Mesendoderm (in vitro differentiated cells): ENCODE measurements around the gene CAMTA1.

ENCODE experiments used
- DNase-seq: peaks from one replicate; pipeline ENCODE4 v3.0.0; 2013
- H2AK5ac ChIP-seq: 2 replicates; pipeline ENCODE4 v1.6.1; 2013; ENCODE audit warnings: low read length, inconsistent platforms
- H2BK120ac ChIP-seq: 2 replicates; pipeline ENCODE4 v1.6.1; 2013; ENCODE audit warnings: low read depth, mild to moderate bottlenecking, low read length, moderate library complexity, mixed read lengths
- H2BK15ac ChIP-seq: replicated peaks from 2 replicates; pipeline ENCODE4 v1.6.1; 2013; ENCODE audit warnings: low read depth, mild to moderate bottlenecking, moderate library complexity
- H2BK5ac ChIP-seq: 2 replicates; pipeline ENCODE4 v1.6.1; 2013; ENCODE audit warnings: low read length, inconsistent platforms
- H3K18ac ChIP-seq: 2 replicates; pipeline ENCODE4 v1.6.1; 2013; ENCODE audit warnings: mild to moderate bottlenecking, low read length, mixed read lengths
- H3K23ac ChIP-seq: one replicate; pipeline ENCODE4 v1.6.1; 2013; ENCODE audit warnings: low read length
- H3K27ac ChIP-seq: 2 replicates; pipeline ENCODE4 v1.5.1; 2013; ENCODE audit warnings: low read depth, mild to moderate bottlenecking, inconsistent platforms, low read length, moderate library complexity
- H3K27me3 ChIP-seq: 2 replicates; pipeline ENCODE4 v1.6.1; 2013; ENCODE audit warnings: low read length, control low read depth, mild to moderate bottlenecking, inconsistent platforms; ENCODE audit not compliant: insufficient read depth, poor library complexity
- H3K36me3 ChIP-seq: 2 replicates; pipeline ENCODE4 v1.6.1; 2013; ENCODE audit warnings: low read length, inconsistent platforms; ENCODE audit not compliant: control insufficient read depth, insufficient read depth
- H3K4ac ChIP-seq: one replicate; pipeline ENCODE4 v1.6.1; 2013; ENCODE audit warnings: low read depth, mild to moderate bottlenecking, low read length, moderate library complexity
- H3K4me1 ChIP-seq: 2 replicates; pipeline ENCODE4 v1.6.1; 2013; ENCODE audit warnings: low read depth, low read length, inconsistent platforms; ENCODE audit not compliant: control insufficient read depth
- H3K4me2 ChIP-seq: 2 replicates; pipeline ENCODE4 v1.6.1; 2013; ENCODE audit warnings: low read length
- H3K4me3 ChIP-seq: 2 replicates; pipeline ENCODE4 v1.5.1; 2013; ENCODE audit warnings: mild to moderate bottlenecking, low read length
- H3K56ac ChIP-seq: one replicate; pipeline ENCODE4 v1.6.1; 2013; ENCODE audit warnings: low read length
- H3K79me1 ChIP-seq: 2 replicates; pipeline ENCODE4 v1.6.1; 2013; ENCODE audit warnings: low read length, inconsistent platforms
- H3K79me2 ChIP-seq: 2 replicates; pipeline ENCODE4 v1.6.1; 2013; ENCODE audit warnings: mild to moderate bottlenecking, low read length; ENCODE audit not compliant: control insufficient read depth, insufficient read depth
- H3K9ac ChIP-seq: 2 replicates; pipeline ENCODE4 v1.6.1; 2013; ENCODE audit warnings: low read length, inconsistent platforms
- H4K5ac ChIP-seq: one replicate; pipeline ENCODE4 v1.6.1; 2013; ENCODE audit warnings: low read length
- H4K8ac ChIP-seq: one replicate; pipeline ENCODE4 v1.6.1; 2013; ENCODE audit warnings: low read depth, mild to moderate bottlenecking, control low read depth, low read length, moderate library complexity
- WGBS: extraction: QIAGEN DNeasy Blood & Tissue Kit; methylation state at CpG from one replicate; pipeline ENCODE4 v1.1.7; 2013; ENCODE audit warnings: low lambda C conversion rate, missing lambda C conversion rate; ENCODE audit not compliant: insufficient coverage; ENCODE audit errors: extremely low coverage; 5-methylcytosine and 5-hydroxymethylcytosine counted together

The CAMTA1 gene

DNA sequence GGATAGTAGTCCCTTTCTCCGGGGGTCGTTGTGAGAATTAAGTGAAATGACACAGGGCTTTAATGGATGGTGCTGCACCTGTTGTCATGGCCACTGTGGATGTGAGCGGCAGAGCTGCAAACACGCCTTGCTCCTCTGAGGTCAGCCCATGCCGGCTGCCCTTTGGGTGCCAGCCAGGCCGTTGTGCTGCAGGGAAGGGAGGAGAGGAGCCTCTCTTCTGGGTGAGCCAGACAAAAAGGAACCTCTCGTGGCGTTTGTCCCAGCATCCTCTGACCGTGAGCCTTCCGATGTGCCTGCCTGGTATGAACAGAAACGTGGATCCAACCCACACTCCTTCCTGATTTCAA is 602.9 kb downstream of the CAMTA1 start:
- H2BK5ac ChIP-seq = no peak overlapping the region
- H3K18ac ChIP-seq = no peak overlapping the region
- H4K8ac ChIP-seq = no peak overlapping the region
- H4K5ac ChIP-seq = no peak overlapping the region
- no peaks in the 10 kb centered on the region for H3K4me1 ChIP-seq
- no peak overlapping the region for H2BK15ac ChIP-seq
- no peaks in the 10 kb centered on the region for H3K79me1 ChIP-seq
- H3K27me3 ChIP-seq = no peaks in the 10 kb centered on the region
- H3K36me3 ChIP-seq = no peaks in the 10 kb centered on the region
- no peak overlapping the region for H3K56ac ChIP-seq
- H3K4ac ChIP-seq = no peak overlapping the region
- WGBS = no CpG with 5 or more reads among the region's 11 CpGs
- H3K23ac ChIP-seq = no peak overlapping the region
- H3K4me3 ChIP-seq = no peak overlapping the region
- H3K79me2 ChIP-seq = no peaks in the 10 kb centered on the region
- no peak overlapping the region for H3K27ac ChIP-seq
- no peak overlapping the region for H3K4me2 ChIP-seq
- no peak overlapping the region for H2AK5ac ChIP-seq
- no peak for DNase-seq
- H2BK120ac ChIP-seq = no peak overlapping the region
- no peak overlapping the region for H3K9ac ChIP-seq

DNA sequence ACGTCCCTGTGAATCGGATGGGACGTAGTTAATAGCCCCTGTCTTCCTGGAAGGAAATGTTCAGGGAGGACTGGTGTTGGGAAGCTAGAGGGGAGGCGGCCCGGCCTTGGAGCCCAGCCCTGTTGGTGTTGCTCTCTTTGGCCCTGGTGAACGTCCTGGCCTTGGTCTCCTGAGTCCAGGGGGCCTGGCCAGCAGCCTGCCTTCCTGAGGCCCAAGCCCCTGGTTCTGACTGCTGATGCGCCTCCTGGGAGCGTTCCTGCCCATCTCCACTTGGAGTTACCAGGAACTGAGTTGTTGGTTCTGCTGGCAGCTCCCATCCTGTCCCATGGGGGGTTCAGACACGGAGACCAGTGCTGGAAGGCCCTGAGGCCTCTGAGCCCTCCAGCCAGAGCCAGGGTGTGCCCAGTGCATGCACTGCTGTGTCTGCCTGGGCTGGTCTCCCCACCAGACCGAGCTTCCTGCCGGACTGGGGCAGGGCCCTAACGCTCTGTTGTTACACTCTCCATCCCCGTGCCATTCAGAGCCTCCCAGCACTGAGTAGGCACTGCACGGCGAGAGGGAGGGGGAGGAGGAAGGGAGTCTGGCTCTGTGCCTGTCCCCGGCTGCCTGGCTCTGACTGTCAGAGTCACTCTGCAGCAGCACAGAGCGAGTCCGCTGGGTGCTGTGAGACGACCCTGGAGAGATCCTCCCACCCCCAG is 603.4 kb downstream of the CAMTA1 start:
- no peak overlapping the region for H3K4me2 ChIP-seq
- no peak overlapping the region for H3K27ac ChIP-seq
- H4K8ac ChIP-seq = no peak overlapping the region
- no peak overlapping the region for H4K5ac ChIP-seq
- H2AK5ac ChIP-seq = no peak overlapping the region
- no peak overlapping the region for H3K4me3 ChIP-seq
- H2BK5ac ChIP-seq = no peak overlapping the region
- H3K79me1 ChIP-seq = no peaks in the 10 kb centered on the region
- H2BK15ac ChIP-seq = no peak overlapping the region
- no peak overlapping the region for H3K18ac ChIP-seq
- H3K9ac ChIP-seq = no peak overlapping the region
- H3K4me1 ChIP-seq = no peaks in the 10 kb centered on the region
- H3K79me2 ChIP-seq = no peaks in the 10 kb centered on the region
- no peaks in the 10 kb centered on the region for H3K27me3 ChIP-seq
- H3K36me3 ChIP-seq = no peaks in the 10 kb centered on the region
- no peak overlapping the region for H3K4ac ChIP-seq
- no peak for DNase-seq
- no peak overlapping the region for H3K23ac ChIP-seq
- WGBS = no CpG with 5 or more reads among the region's 19 CpGs
- H3K56ac ChIP-seq = no peak overlapping the region
- no peak overlapping the region for H2BK120ac ChIP-seq

DNA sequence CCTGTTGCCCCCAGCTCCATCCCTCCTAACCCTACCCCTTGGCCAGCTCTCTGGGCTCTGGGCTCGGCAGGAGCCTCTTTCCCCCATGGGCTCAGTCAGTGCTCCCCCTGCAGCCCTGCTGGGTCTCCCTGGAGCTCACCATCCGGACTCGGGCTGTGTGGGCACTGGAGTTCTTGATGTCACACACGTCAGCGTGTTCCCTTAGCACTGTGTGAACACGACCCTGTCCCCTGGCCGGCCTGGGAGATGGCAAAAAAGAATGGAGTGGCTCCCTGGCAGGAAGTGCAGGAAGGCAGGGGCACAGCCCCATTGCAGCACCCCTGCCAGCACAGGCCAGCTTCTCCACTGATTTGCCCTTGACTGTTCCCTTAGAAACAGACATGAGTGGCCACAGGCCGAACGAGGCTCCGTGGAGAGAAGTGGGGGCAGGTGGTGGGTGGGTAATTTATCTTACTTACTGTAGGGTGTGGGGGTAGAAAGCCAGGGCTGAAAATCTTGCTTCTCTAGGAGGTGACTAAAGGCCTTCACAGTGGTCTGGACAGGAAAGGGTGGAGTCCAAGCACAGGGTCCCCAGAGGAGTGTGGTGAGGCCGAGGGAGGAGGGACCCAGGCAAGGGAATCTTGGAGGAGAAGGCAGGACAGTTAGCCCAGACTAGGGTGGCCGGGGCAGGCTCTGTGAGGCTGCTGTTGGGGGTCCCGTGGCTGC is 604.1 kb downstream of the CAMTA1 start:
- no peak overlapping the region for H3K4ac ChIP-seq
- no peak overlapping the region for H3K56ac ChIP-seq
- no peak overlapping the region for H2BK5ac ChIP-seq
- no peak overlapping the region for H3K4me3 ChIP-seq
- no peak overlapping the region for H2BK120ac ChIP-seq
- no peak overlapping the region for H2BK15ac ChIP-seq
- WGBS = no CpG with 5 or more reads among the region's 13 CpGs
- H3K79me2 ChIP-seq = no peaks in the 10 kb centered on the region
- H3K79me1 ChIP-seq = no peaks in the 10 kb centered on the region
- H3K9ac ChIP-seq = no peak overlapping the region
- no peaks in the 10 kb centered on the region for H3K4me1 ChIP-seq
- H3K27me3 ChIP-seq = no peaks in the 10 kb centered on the region
- H3K4me2 ChIP-seq = no peak overlapping the region
- H4K8ac ChIP-seq = no peak overlapping the region
- H4K5ac ChIP-seq = no peak overlapping the region
- no peak overlapping the region for H3K23ac ChIP-seq
- DNase-seq = no peak
- no peak overlapping the region for H3K18ac ChIP-seq
- H2AK5ac ChIP-seq = no peak overlapping the region
- no peaks in the 10 kb centered on the region for H3K36me3 ChIP-seq
- no peak overlapping the region for H3K27ac ChIP-seq

DNA sequence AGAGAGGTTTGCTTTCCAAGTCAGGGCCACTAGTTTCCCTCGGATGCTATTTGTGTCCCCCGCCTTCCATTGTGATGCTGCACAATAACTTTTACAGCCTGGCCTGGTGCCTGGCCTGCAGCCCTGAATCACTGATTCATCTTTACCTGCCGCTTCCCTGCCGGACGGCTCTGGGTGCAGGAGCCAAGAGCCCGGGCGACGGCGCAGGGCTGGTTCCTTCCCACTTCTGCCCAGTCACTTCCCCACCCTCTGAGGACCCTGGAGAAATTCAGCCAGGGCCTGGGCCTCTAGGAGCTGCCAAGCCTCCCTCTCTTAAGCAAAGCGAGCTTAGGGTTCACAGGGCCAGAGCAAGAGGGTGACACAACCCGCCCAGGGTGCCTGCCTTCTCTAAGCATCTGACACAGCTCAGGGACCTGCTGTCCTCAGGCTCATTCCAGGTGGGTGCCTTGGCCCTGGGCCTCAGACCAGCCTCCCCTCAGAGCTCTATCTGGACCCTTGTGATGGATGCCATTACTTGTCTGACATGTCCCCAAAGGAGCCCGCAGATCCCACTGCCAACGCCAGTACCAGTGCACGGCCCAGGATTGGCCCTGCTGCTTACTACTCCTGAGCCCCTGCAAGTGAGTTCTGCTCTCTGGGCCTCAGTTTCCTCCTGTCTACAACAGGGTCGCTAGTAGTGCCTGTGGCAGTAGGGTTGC is 604.8 kb downstream of the CAMTA1 start:
- Histone ChIP-seq H3K27ac (no peak overlapping the region), H2BK5ac (no peak overlapping the region), H3K4me1 (no peaks in the 10 kb centered on the region), H2AK5ac (no peak overlapping the region), H4K5ac (no peak overlapping the region), H2BK120ac (no peak overlapping the region), H2BK15ac (no peak overlapping the region), H3K79me2 (no peaks in the 10 kb centered on the region), H3K18ac (no peak overlapping the region), H3K4ac (no peak overlapping the region), H3K4me2 (no peak overlapping the region), H3K56ac (no peak overlapping the region), H3K23ac (no peak overlapping the region), H3K9ac (no peak overlapping the region), H4K8ac (no peak overlapping the region), H3K79me1 (no peaks in the 10 kb centered on the region), H3K27me3 (no peaks in the 10 kb centered on the region), H3K4me3 (no peak overlapping the region), H3K36me3 (no peaks in the 10 kb centered on the region)
- DNase-seq = no peak
- no CpG with 5 or more reads among the region's 15 CpGs for WGBS

DNA sequence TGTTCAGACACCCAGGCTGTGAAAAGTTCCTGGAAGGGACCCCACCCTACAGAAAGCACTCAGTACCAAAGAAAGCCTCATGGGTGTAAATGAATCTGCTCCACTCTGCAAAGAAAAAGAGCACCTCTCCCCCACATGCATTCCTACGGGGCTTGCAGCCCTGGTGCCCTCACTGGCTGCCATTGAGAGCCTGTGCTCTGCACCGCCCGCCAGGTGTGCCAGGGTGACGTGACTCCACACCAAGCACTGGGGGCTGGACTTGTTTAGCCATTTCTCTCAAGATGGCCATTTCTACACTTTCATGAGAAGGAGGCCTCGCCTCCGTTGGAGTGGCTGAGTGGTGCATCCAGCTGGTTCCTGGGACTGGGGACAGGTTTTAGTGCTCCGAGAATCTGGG is 605.3 kb downstream of the CAMTA1 start:
- WGBS = no CpG with 5 or more reads among the region's 7 CpGs
- H3K56ac ChIP-seq = no peak overlapping the region
- H3K27me3 ChIP-seq = no peaks in the 10 kb centered on the region
- H3K79me2 ChIP-seq = no peaks in the 10 kb centered on the region
- H3K9ac ChIP-seq = no peak overlapping the region
- no peak overlapping the region for H3K18ac ChIP-seq
- H2BK120ac ChIP-seq = no peak overlapping the region
- H3K23ac ChIP-seq = no peak overlapping the region
- no peak overlapping the region for H3K4me2 ChIP-seq
- no peak overlapping the region for H4K5ac ChIP-seq
- H3K4me3 ChIP-seq = no peak overlapping the region
- no peaks in the 10 kb centered on the region for H3K4me1 ChIP-seq
- H2AK5ac ChIP-seq = no peak overlapping the region
- no peaks in the 10 kb centered on the region for H3K36me3 ChIP-seq
- H2BK15ac ChIP-seq = no peak overlapping the region
- DNase-seq = no peak
- no peak overlapping the region for H3K27ac ChIP-seq
- no peak overlapping the region for H3K4ac ChIP-seq
- H3K79me1 ChIP-seq = no peaks in the 10 kb centered on the region
- H2BK5ac ChIP-seq = no peak overlapping the region
- H4K8ac ChIP-seq = no peak overlapping the region
